Endothelial cell (in vitro differentiated cells): ENCODE data around the gene MYL6B. TPM values are rescaled to one million over a fixed set of nuclear protein-coding genes. Genes with fewer than 3 reads are reported as not detected.

Source experiments
- DNase-seq: peaks from one replicate; pipeline ENCODE4 v3.0.0; 2021; ENCODE audit warnings: low spot score
- H3K27ac Mint-ChIP-seq: one replicate; pipeline ENCODE4 v1.8.0; 2021; ENCODE audit warnings: mixed read lengths, inconsistent platforms; ENCODE audit not compliant: unreplicated experiment
- H3K27me3 Mint-ChIP-seq: one replicate; pipeline ENCODE4 v1.8.0; 2021; ENCODE audit warnings: mild to moderate bottlenecking, moderate library complexity, mixed read lengths, inconsistent platforms; ENCODE audit not compliant: unreplicated experiment
- H3K36me3 Mint-ChIP-seq: one replicate; pipeline ENCODE4 v1.8.0; 2021; ENCODE audit warnings: mild to moderate bottlenecking, low read depth, mixed read lengths, inconsistent platforms; ENCODE audit not compliant: unreplicated experiment
- H3K4me1 Mint-ChIP-seq: one replicate; pipeline ENCODE4 v1.8.0; 2021; ENCODE audit warnings: mild to moderate bottlenecking, mixed read lengths, inconsistent platforms; ENCODE audit not compliant: unreplicated experiment
- H3K4me3 Mint-ChIP-seq: one replicate; pipeline ENCODE4 v1.8.0; 2021; ENCODE audit warnings: mild to moderate bottlenecking, mixed read lengths, inconsistent platforms; ENCODE audit not compliant: unreplicated experiment
- H3K9me3 Mint-ChIP-seq: one replicate; pipeline ENCODE4 v1.8.0; 2021; ENCODE audit warnings: mixed read lengths, inconsistent platforms; ENCODE audit not compliant: unreplicated experiment
- CTCF ChIP-seq: fragments of 200-600 bp; sonication (generic); IDR thresholded peaks from one replicate; pipeline ENCODE4 v1.5.0; 2021; ENCODE audit warnings: antibody characterized with exemption; ENCODE audit not compliant: unreplicated experiment
- total RNA-seq: library from RNA; stranded (reverse); fragmentation: NEBNext Ultra II Directional; extraction: Animal tissue kit (Norgen Biotek cat#: 25700); gene quantifications from one replicate; pipeline ENCODE4 v1.2.1, GENCODE V29; 2021; ENCODE audit not compliant: unreplicated experiment

MYL6B gene
- total RNA-seq, 1 donor from 2014 or later: 170 TPM

GRCh38 chr12:56163533-56164344 lies 11.4 kb downstream of the MYL6B start:
- no peak for TF ChIP-seq CTCF
- peak overlapping the region; percentile 75 for H3K27ac Mint-ChIP-seq
- H3K36me3 Mint-ChIP-seq: peaks cover 67% of the 10 kb centered on the region
- peaks cover 34% of the 10 kb centered on the region for H3K4me1 Mint-ChIP-seq
- no peaks in the 10 kb centered on the region for H3K9me3 Mint-ChIP-seq
- peaks cover 50% of the 10 kb centered on the region for H3K27me3 Mint-ChIP-seq
- H3K4me3 Mint-ChIP-seq: peak overlapping the region; percentile 56
- no peak for DNase-seq

- DNase-seq: no peak
- peaks cover 31% of the 10 kb centered on the region for H3K4me1 Mint-ChIP-seq
- no peak for TF ChIP-seq CTCF
- H3K27me3 Mint-ChIP-seq: peaks cover 44% of the 10 kb centered on the region
- peak overlapping the region; percentile 25 for H3K4me3 Mint-ChIP-seq
- peak overlapping the region; percentile 75 for H3K27ac Mint-ChIP-seq
- H3K36me3 Mint-ChIP-seq: peaks cover 64% of the 10 kb centered on the region
- H3K9me3 Mint-ChIP-seq: no peaks in the 10 kb centered on the region
Measured at GRCh38 chr12:56164345-56164729, 11.9 kb downstream of the MYL6B start.

- peak overlapping the region; percentile 68 for H3K4me3 Mint-ChIP-seq
- peak overlapping the region; percentile 44 for H3K27ac Mint-ChIP-seq
- H3K9me3 Mint-ChIP-seq: no peaks in the 10 kb centered on the region
- DNase-seq: no peak
- H3K27me3 Mint-ChIP-seq: peaks cover 36% of the 10 kb centered on the region
- H3K36me3 Mint-ChIP-seq: peaks cover 64% of the 10 kb centered on the region
- peaks cover 34% of the 10 kb centered on the region for H3K4me1 Mint-ChIP-seq
- no peak for TF ChIP-seq CTCF
Measured at GRCh38 chr12:56165369-56165768, 13.0 kb downstream of the MYL6B start.

GRCh38 chr12:56169229-56169759 lies 16.9 kb downstream of the MYL6B start:
- Mint-ChIP-seq H3K27ac (peak overlapping the region; percentile 79), H3K9me3 (no peaks in the 10 kb centered on the region), H3K36me3 (peaks cover 63% of the 10 kb centered on the region), H3K4me1 (peaks cover 22% of the 10 kb centered on the region), H3K4me3 (peak overlapping the region; percentile 52), H3K27me3 (peaks cover 24% of the 10 kb centered on the region)
- no peak for DNase-seq
- TF ChIP-seq CTCF: no peak

GRCh38 chr12:56172839-56173238 lies 20.5 kb downstream of the MYL6B start:
- no peak overlapping the region for H3K27ac Mint-ChIP-seq
- no peak for TF ChIP-seq CTCF
- peaks cover 64% of the 10 kb centered on the region for H3K36me3 Mint-ChIP-seq
- H3K4me3 Mint-ChIP-seq: no peak overlapping the region
- H3K27me3 Mint-ChIP-seq: peaks cover 12% of the 10 kb centered on the region
- no peak for DNase-seq
- peaks cover 16% of the 10 kb centered on the region for H3K4me1 Mint-ChIP-seq
- no peaks in the 10 kb centered on the region for H3K9me3 Mint-ChIP-seq
